HEK293T (cell line): ENCODE measurements around the gene AHNAK.
"Not testable (repeated sequence)": the region's sequence is repeated elsewhere in the genome, so short reads cannot be mapped to it uniquely, and the experiment has no call there.

Source experiments
- ARNT ChIP-seq: fragments of 450-650 bp; IDR thresholded peaks from 2 replicates; pipeline ENCODE4 v1.6.1; 2017; ENCODE audit warnings: mild to moderate bottlenecking
- ELF4 ChIP-seq: fragments of 450-650 bp; IDR thresholded peaks from 2 replicates; pipeline ENCODE4 v1.6.1; 2017; ENCODE audit warnings: antibody characterized with exemption
- FOXK2 ChIP-seq: fragments of 450-650 bp; IDR thresholded peaks from 2 replicates; pipeline ENCODE4 v1.6.1; 2016; ENCODE audit warnings: mild to moderate bottlenecking
- FOXM1 ChIP-seq: fragments of 450-650 bp; IDR thresholded peaks from 2 replicates; pipeline ENCODE4 v1.6.1; 2017; ENCODE audit warnings: mild to moderate bottlenecking, borderline replicate concordance
- HDGF ChIP-seq: fragments of 450-650 bp; IDR thresholded peaks from 2 replicates; pipeline ENCODE4 v1.6.1; 2017; ENCODE audit warnings: antibody characterized with exemption, borderline replicate concordance
- L3MBTL2 ChIP-seq: fragments of 450-650 bp; conservative IDR thresholded peaks from 2 replicates; pipeline ENCODE4 v1.6.1; 2016; ENCODE audit warnings: mild to moderate bottlenecking
- LEF1 ChIP-seq: fragments of 450-650 bp; IDR thresholded peaks from 2 replicates; pipeline ENCODE4 v1.6.1; 2017; ENCODE audit warnings: mild to moderate bottlenecking, borderline replicate concordance
- NFRKB ChIP-seq: fragments of 450-650 bp; IDR thresholded peaks from 2 replicates; pipeline ENCODE4 v1.6.1; 2016; ENCODE audit warnings: mild to moderate bottlenecking, moderate library complexity
- SP1 ChIP-seq: fragments of 450-650 bp; IDR thresholded peaks from 2 replicates; pipeline ENCODE4 v1.6.1; 2017
- SUZ12 ChIP-seq: fragments of 450-650 bp; IDR thresholded peaks from 2 replicates; pipeline ENCODE4 v1.6.1; 2016; ENCODE audit warnings: mild to moderate bottlenecking
- TARDBP ChIP-seq: fragments of 450-650 bp; IDR thresholded peaks from 2 replicates; pipeline ENCODE4 v1.6.1; 2016
- ZNF384 ChIP-seq: fragments of 450-650 bp; IDR thresholded peaks from 2 replicates; pipeline ENCODE4 v1.6.1; 2016

- TF ChIP-seq HDGF, ARNT, ELF4, SP1, FOXK2, TARDBP, SUZ12, L3MBTL2, ZNF384, NFRKB, LEF1, FOXM1: not testable (repeated sequence)
Observed at GRCh38 chr11:62386083-62386482, 160.5 kb downstream of the AHNAK start.
